SK-N-SH treated with all-trans-retinoic acid at 6 μM for 48 hours (cell line): Measurements from ENCODE around the gene EPB41L2.

Experiments used
- ATAC-seq: fragments of 200-7000 bp; cut with Tn5 transposase; 3 replicates; pipeline ENCODE4 v1.9.1; 2020; ENCODE audit warnings: mild to moderate bottlenecking, moderate library complexity
- ARNTL ChIP-seq: fragments of 450-650 bp; formaldehyde crosslinking; IDR thresholded peaks from 2 replicates; pipeline ENCODE4 v1.5.0; 2020; ENCODE audit warnings: low read depth, mild to moderate bottlenecking, moderate library complexity, borderline replicate concordance
- BACH2 ChIP-seq: fragments of 250-450 bp; sonication (Bioruptor Pico); IDR thresholded peaks from 2 replicates; pipeline ENCODE4 v1.9.0; 2021; ENCODE audit warnings: mild to moderate bottlenecking, borderline replicate concordance
- CSDC2 ChIP-seq: fragments of 250-450 bp; sonication (Bioruptor Pico); IDR thresholded peaks from 2 replicates; pipeline ENCODE4 v1.5.0; 2020; ENCODE audit warnings: mild to moderate bottlenecking, moderate library complexity
- ESRRG ChIP-seq: fragments of 250-450 bp; sonication (Bioruptor Pico); IDR thresholded peaks from 2 replicates; pipeline ENCODE4 v1.6.1; 2021; ENCODE audit warnings: mild to moderate bottlenecking
- GLIS3 ChIP-seq: fragments of 250-450 bp; sonication (Bioruptor Pico); IDR thresholded peaks from 2 replicates; pipeline ENCODE4 v1.5.0; 2020; ENCODE audit warnings: mild to moderate bottlenecking, moderate library complexity
- ISL1 ChIP-seq: fragments of 250-450 bp; sonication (Bioruptor Pico); IDR thresholded peaks from 2 replicates; pipeline ENCODE4 v2.1.2; 2022; ENCODE audit warnings: mild to moderate bottlenecking, moderate library complexity
- PATZ1 ChIP-seq: fragments of 250-450 bp; sonication (Bioruptor Pico); IDR thresholded peaks from 2 replicates; pipeline ENCODE4 v1.8.0; 2020; ENCODE audit warnings: mild to moderate bottlenecking, moderate library complexity, borderline replicate concordance
- PPARA ChIP-seq: fragments of 250-450 bp; sonication (Bioruptor Pico); IDR thresholded peaks from 2 replicates; pipeline ENCODE4 v1.5.0; 2020; ENCODE audit warnings: mild to moderate bottlenecking, borderline replicate concordance
- RARB ChIP-seq: fragments of 250-450 bp; sonication (Bioruptor Pico); IDR thresholded peaks from 2 replicates; pipeline ENCODE4 v1.8.0; 2021; ENCODE audit warnings: mild to moderate bottlenecking, moderate library complexity
- TCF4 ChIP-seq: fragments of 250-450 bp; sonication (Bioruptor Pico); IDR thresholded peaks from 2 replicates; pipeline ENCODE4 v1.8.0; 2021; ENCODE audit warnings: mild to moderate bottlenecking, moderate library complexity, borderline replicate concordance
- TOX ChIP-seq: fragments of 250-450 bp; sonication (Bioruptor Pico); IDR thresholded peaks from 2 replicates; pipeline ENCODE4 v1.8.0; 2021; ENCODE audit warnings: mild to moderate bottlenecking, moderate library complexity, borderline replicate concordance
- TSHZ2 ChIP-seq: fragments of 250-450 bp; sonication (Bioruptor Pico); IDR thresholded peaks from 2 replicates; pipeline ENCODE4 v1.5.0; 2020; ENCODE audit warnings: mild to moderate bottlenecking, moderate library complexity
- ZC3H10 ChIP-seq: fragments of 250-450 bp; sonication (Bioruptor Pico); IDR thresholded peaks from 2 replicates; pipeline ENCODE4 v1.5.1; 2021; ENCODE audit warnings: mild to moderate bottlenecking, moderate library complexity
- ZFP3 ChIP-seq: fragments of 250-450 bp; sonication (Bioruptor Pico); IDR thresholded peaks from 2 replicates; pipeline ENCODE4 v1.5.0; 2020; ENCODE audit warnings: mild to moderate bottlenecking, moderate library complexity
- ZFP30 ChIP-seq: fragments of 450-650 bp; formaldehyde crosslinking; IDR thresholded peaks from 2 replicates; pipeline ENCODE4 v1.5.0; 2022; ENCODE audit warnings: mild to moderate bottlenecking, moderate library complexity
- ZNF565 ChIP-seq: fragments of 450-650 bp; formaldehyde crosslinking; conservative IDR thresholded peaks from 2 replicates; pipeline ENCODE4 v1.5.0; 2020; ENCODE audit warnings: low read depth, mild to moderate bottlenecking, moderate library complexity
- ZNF70 ChIP-seq: fragments of 450-650 bp; formaldehyde crosslinking; IDR thresholded peaks from 2 replicates; pipeline ENCODE4 v1.5.0; 2020; ENCODE audit warnings: mild to moderate bottlenecking, moderate library complexity
- ZNF8 ChIP-seq: fragments of 450-650 bp; formaldehyde crosslinking; IDR thresholded peaks from 2 replicates; pipeline ENCODE4 v1.5.0; 2020; ENCODE audit warnings: mild to moderate bottlenecking, moderate library complexity
- TF ChIP-seq, protein P1 (sequence below): fragments of 250-450 bp; sonication (Bioruptor Pico); IDR thresholded peaks from 2 replicates; pipeline ENCODE4 v1.5.1; 2021; ENCODE audit warnings: mild to moderate bottlenecking, moderate library complexity
- TF ChIP-seq, protein P2 (sequence below): fragments of 250-450 bp; sonication (Bioruptor Pico); IDR thresholded peaks from 2 replicates; pipeline ENCODE4 v1.5.1; 2020; ENCODE audit warnings: low read depth, mild to moderate bottlenecking, moderate library complexity

EPB41L2 gene

GRCh38 chr6:130980310-130981032 is 82.6 kb downstream of the EPB41L2 start (continued):
- TF ChIP-seq PATZ1 (CRISPR knock-in tag) (no peak), CSDC2 (CRISPR knock-in tag) (no peak), PPARA (CRISPR knock-in tag) (no peak), ZNF8 (CRISPR knock-in tag) (no peak), BACH2 (CRISPR knock-in tag) (no peak), ZFP3 (no peak), TOX (CRISPR knock-in tag) (no peak), ZNF565 (CRISPR knock-in tag) (no peak), ARNTL (CRISPR knock-in tag) (no peak), ZC3H10 (CRISPR knock-in tag) (no peak), ISL1 (no peak), RARB (CRISPR knock-in tag) (no peak), TCF4 (CRISPR knock-in tag) (no peak)
- TF ChIP-seq, protein P1, sequence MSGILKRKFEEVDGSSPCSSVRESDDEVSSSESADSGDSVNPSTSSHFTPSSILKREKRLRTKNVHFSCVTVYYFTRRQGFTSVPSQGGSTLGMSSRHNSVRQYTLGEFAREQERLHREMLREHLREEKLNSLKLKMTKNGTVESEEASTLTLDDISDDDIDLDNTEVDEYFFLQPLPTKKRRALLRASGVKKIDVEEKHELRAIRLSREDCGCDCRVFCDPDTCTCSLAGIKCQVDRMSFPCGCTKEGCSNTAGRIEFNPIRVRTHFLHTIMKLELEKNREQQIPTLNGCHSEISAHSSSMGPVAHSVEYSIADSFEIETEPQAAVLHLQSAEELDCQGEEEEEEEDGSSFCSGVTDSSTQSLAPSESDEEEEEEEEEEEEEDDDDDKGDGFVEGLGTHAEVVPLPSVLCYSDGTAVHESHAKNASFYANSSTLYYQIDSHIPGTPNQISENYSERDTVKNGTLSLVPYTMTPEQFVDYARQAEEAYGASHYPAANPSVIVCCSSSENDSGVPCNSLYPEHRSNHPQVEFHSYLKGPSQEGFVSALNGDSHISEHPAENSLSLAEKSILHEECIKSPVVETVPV = no peak
- TF ChIP-seq, protein P2, sequence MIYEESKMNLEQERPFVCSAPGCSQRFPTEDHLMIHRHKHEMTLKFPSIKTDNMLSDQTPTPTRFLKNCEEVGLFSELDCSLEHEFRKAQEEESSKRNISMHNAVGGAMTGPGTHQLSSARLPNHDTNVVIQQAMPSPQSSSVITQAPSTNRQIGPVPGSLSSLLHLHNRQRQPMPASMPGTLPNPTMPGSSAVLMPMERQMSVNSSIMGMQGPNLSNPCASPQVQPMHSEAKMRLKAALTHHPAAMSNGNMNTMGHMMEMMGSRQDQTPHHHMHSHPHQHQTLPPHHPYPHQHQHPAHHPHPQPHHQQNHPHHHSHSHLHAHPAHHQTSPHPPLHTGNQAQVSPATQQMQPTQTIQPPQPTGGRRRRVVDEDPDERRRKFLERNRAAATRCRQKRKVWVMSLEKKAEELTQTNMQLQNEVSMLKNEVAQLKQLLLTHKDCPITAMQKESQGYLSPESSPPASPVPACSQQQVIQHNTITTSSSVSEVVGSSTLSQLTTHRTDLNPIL (CRISPR knock-in tag) = no peak

DNA sequence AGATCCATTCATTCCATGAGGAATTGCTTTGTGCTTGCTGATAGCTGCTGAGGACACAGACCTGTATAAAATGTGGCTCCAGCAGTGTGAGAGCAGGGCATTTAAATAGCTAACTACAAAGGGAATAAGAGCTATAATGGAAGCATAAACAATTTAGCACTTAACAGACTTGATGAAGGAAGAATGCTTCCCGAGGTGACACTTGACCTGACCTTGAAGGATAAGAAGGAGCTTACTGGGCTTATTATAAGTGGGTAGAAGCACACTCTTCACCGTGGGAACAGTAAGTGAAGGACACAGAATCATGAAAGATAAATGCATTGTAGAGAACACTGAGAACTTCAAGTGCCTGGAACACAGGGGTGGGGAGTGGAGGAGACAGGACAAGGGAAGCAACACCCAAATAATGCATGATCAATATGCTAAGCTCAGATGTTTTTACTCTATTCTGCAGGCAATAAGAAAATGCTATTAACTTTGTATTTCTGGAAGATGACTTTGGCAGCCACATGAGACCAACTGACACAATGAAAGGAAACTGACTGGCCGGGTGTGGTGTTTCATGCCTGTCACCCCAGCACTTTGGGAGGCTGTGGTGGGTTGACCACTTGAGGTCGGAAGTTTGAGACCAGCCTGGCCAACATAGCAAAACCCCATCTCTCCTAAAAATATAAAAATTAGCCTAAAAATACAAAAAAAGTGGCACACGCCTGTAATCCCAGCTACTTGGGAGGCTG is 84.2 kb downstream of the EPB41L2 start:
- TF ChIP-seq PPARA (CRISPR knock-in tag) (no peak), CSDC2 (CRISPR knock-in tag) (no peak), ESRRG (CRISPR knock-in tag) (no peak), ZFP30 (CRISPR knock-in tag) (no peak), ZNF565 (CRISPR knock-in tag) (no peak), GLIS3 (CRISPR knock-in tag) (no peak), PATZ1 (CRISPR knock-in tag) (no peak), TSHZ2 (no peak), ARNTL (CRISPR knock-in tag) (no peak), ZNF70 (CRISPR knock-in tag) (no peak), BACH2 (CRISPR knock-in tag) (no peak), TOX (CRISPR knock-in tag) (no peak), TCF4 (CRISPR knock-in tag) (no peak), ZFP3 (no peak)
- TF ChIP-seq, protein P2 (CRISPR knock-in tag) = no peak
- ATAC-seq = no peak
